Measurements from ENCODE around the gene LTB4R.
A peak's percentile ranks its signal among the peaks of the same experiment; 100 is the strongest.

LTB4R gene

GRCh38 chr14:24355009-24355408 is 43.7 kb downstream of the LTB4R start:
- no peaks in the 10 kb centered on the region for H3K4me1 ChIP-seq (ENCODE audit: insufficient read depth, low read length)
- peaks cover 0 to 9% of the 10 kb centered on the region in 2 donors for H3K27me3 ChIP-seq (ENCODE audit: control insufficient read depth in 1 of 2, insufficient read depth in 2 of 2, low read length in 2 of 2)
- H3K9ac ChIP-seq (ENCODE audit: low read length) = no peak overlapping the region
- H3K27ac ChIP-seq (ENCODE audit: low read depth, low read length) = no peak overlapping the region
- no peak overlapping the region for H3K4me3 ChIP-seq (ENCODE audit: low read depth in 1 of 2, low read length in 2 of 2)
- H3K9me3 ChIP-seq (ENCODE audit: low read length) = no peaks in the 10 kb centered on the region
- no peaks in the 10 kb centered on the region for H3K36me3 ChIP-seq (ENCODE audit: insufficient read depth, low read length)

GRCh38 chr14:24356208-24356607 is 44.9 kb downstream of the LTB4R start:
- Histone ChIP-seq H3K9me3 (ENCODE audit: low read length) (no peaks in the 10 kb centered on the region), H3K9ac (ENCODE audit: low read length) (no peak overlapping the region), H3K27me3 (ENCODE audit: control insufficient read depth in 1 of 2, insufficient read depth in 2 of 2, low read length in 2 of 2) (peaks cover 0 to 7% of the 10 kb centered on the region in 2 donors), H3K27ac (ENCODE audit: low read depth, low read length) (no peak overlapping the region), H3K36me3 (ENCODE audit: insufficient read depth, low read length) (no peaks in the 10 kb centered on the region), H3K4me3 (ENCODE audit: low read depth in 1 of 2, low read length in 2 of 2) (no peak overlapping the region), H3K4me1 (ENCODE audit: insufficient read depth, low read length) (no peaks in the 10 kb centered on the region)

GRCh38 chr14:24360281-24360680 is 49.0 kb downstream of the LTB4R start:
- no peaks in the 10 kb centered on the region for H3K36me3 ChIP-seq (ENCODE audit: insufficient read depth, low read length)
- no peaks in the 10 kb centered on the region for H3K9me3 ChIP-seq (ENCODE audit: low read length)
- H3K27me3 ChIP-seq (ENCODE audit: control insufficient read depth in 1 of 2, insufficient read depth in 2 of 2, low read length in 2 of 2) = no peaks in the 10 kb centered on the region
- H3K4me3 ChIP-seq (ENCODE audit: low read depth in 1 of 2, low read length in 2 of 2) = no peak overlapping the region
- H3K9ac ChIP-seq (ENCODE audit: low read length) = no peak overlapping the region
- H3K27ac ChIP-seq (ENCODE audit: low read depth, low read length) = no peak overlapping the region
- peaks cover 3% of the 10 kb centered on the region for H3K4me1 ChIP-seq (ENCODE audit: insufficient read depth, low read length)

- H3K27me3 ChIP-seq (ENCODE audit: control insufficient read depth in 1 of 2, insufficient read depth in 2 of 2, low read length in 2 of 2) = no peaks in the 10 kb centered on the region
- H3K36me3 ChIP-seq (ENCODE audit: insufficient read depth, low read length) = no peaks in the 10 kb centered on the region
- no peak overlapping the region for H3K27ac ChIP-seq (ENCODE audit: low read depth, low read length)
- H3K9ac ChIP-seq (ENCODE audit: low read length) = no peak overlapping the region
- H3K4me3 ChIP-seq (ENCODE audit: low read depth in 1 of 2, low read length in 2 of 2) = no peak overlapping the region
- peaks cover 13% of the 10 kb centered on the region for H3K4me1 ChIP-seq (ENCODE audit: insufficient read depth, low read length)
- no peaks in the 10 kb centered on the region for H3K9me3 ChIP-seq (ENCODE audit: low read length)
Measured at GRCh38 chr14:24361326-24361725, 50.0 kb downstream of the LTB4R start.

- no peaks in the 10 kb centered on the region for H3K27me3 ChIP-seq (ENCODE audit: control insufficient read depth in 1 of 2, insufficient read depth in 2 of 2, low read length in 2 of 2)
- H3K9me3 ChIP-seq (ENCODE audit: low read length) = no peaks in the 10 kb centered on the region
- no peak overlapping the region for H3K27ac ChIP-seq (ENCODE audit: low read depth, low read length)
- H3K36me3 ChIP-seq (ENCODE audit: insufficient read depth, low read length) = no peaks in the 10 kb centered on the region
- H3K9ac ChIP-seq (ENCODE audit: low read length) = no peak overlapping the region
- H3K4me3 ChIP-seq (ENCODE audit: low read depth in 1 of 2, low read length in 2 of 2) = no peak overlapping the region
- H3K4me1 ChIP-seq (ENCODE audit: insufficient read depth, low read length) = peaks cover 21% of the 10 kb centered on the region
Measured at GRCh38 chr14:24362241-24362960, 51.1 kb downstream of the LTB4R start.

- Histone ChIP-seq H3K9ac (ENCODE audit: low read length) (no peak overlapping the region), H3K4me1 (ENCODE audit: insufficient read depth, low read length) (peaks cover 24% of the 10 kb centered on the region), H3K4me3 (ENCODE audit: low read depth in 1 of 2, low read length in 2 of 2) (no peak overlapping the region), H3K27me3 (ENCODE audit: control insufficient read depth in 1 of 2, insufficient read depth in 2 of 2, low read length in 2 of 2) (no peaks in the 10 kb centered on the region), H3K9me3 (ENCODE audit: low read length) (no peaks in the 10 kb centered on the region), H3K36me3 (ENCODE audit: insufficient read depth, low read length) (no peaks in the 10 kb centered on the region), H3K27ac (ENCODE audit: low read depth, low read length) (no peak overlapping the region)
Measured at GRCh38 chr14:24363401-24363800, 52.1 kb downstream of the LTB4R start.

GRCh38 chr14:24364841-24365240 is 53.5 kb downstream of the LTB4R start:
- Histone ChIP-seq H3K36me3 (ENCODE audit: insufficient read depth, low read length) (no peaks in the 10 kb centered on the region), H3K9ac (ENCODE audit: low read length) (no peak overlapping the region), H3K9me3 (ENCODE audit: low read length) (no peaks in the 10 kb centered on the region), H3K27me3 (ENCODE audit: control insufficient read depth in 1 of 2, insufficient read depth in 2 of 2, low read length in 2 of 2) (no peaks in the 10 kb centered on the region), H3K4me3 (ENCODE audit: low read depth in 1 of 2, low read length in 2 of 2) (no peak overlapping the region), H3K4me1 (ENCODE audit: insufficient read depth, low read length) (peaks cover 24% of the 10 kb centered on the region), H3K27ac (ENCODE audit: low read depth, low read length) (peak overlapping the region; percentile 99)

- Histone ChIP-seq H3K27me3 (ENCODE audit: control insufficient read depth in 1 of 2, insufficient read depth in 2 of 2, low read length in 2 of 2) (no peaks in the 10 kb centered on the region), H3K9me3 (ENCODE audit: low read length) (no peaks in the 10 kb centered on the region), H3K4me1 (ENCODE audit: insufficient read depth, low read length) (peaks cover 24% of the 10 kb centered on the region), H3K27ac (ENCODE audit: low read depth, low read length) (peak overlapping the region; percentile 99), H3K9ac (ENCODE audit: low read length) (peak overlapping the region; percentile 95), H3K4me3 (ENCODE audit: low read depth in 1 of 2, low read length in 2 of 2) (peak overlapping the region in 1 of 2 donors; percentile 84), H3K36me3 (ENCODE audit: insufficient read depth, low read length) (no peaks in the 10 kb centered on the region)
Measured at GRCh38 chr14:24365600-24366412, 54.5 kb downstream of the LTB4R start.

- no peaks in the 10 kb centered on the region for H3K27me3 ChIP-seq (ENCODE audit: control insufficient read depth in 1 of 2, insufficient read depth in 2 of 2, low read length in 2 of 2)
- H3K4me3 ChIP-seq (ENCODE audit: low read depth in 1 of 2, low read length in 2 of 2) = peak overlapping the region; percentile 70 to 84
- H3K36me3 ChIP-seq (ENCODE audit: insufficient read depth, low read length) = no peaks in the 10 kb centered on the region
- peaks cover 24% of the 10 kb centered on the region for H3K4me1 ChIP-seq (ENCODE audit: insufficient read depth, low read length)
- H3K27ac ChIP-seq (ENCODE audit: low read depth, low read length) = peak overlapping the region; percentile 99
- H3K9me3 ChIP-seq (ENCODE audit: low read length) = no peaks in the 10 kb centered on the region
- peak overlapping the region; percentile 95 for H3K9ac ChIP-seq (ENCODE audit: low read length)
Measured at GRCh38 chr14:24366413-24366720, 55.1 kb downstream of the LTB4R start.

GRCh38 chr14:24366721-24367513 is 55.6 kb downstream of the LTB4R start:
- peaks cover 24% of the 10 kb centered on the region for H3K4me1 ChIP-seq (ENCODE audit: insufficient read depth, low read length)
- peak overlapping the region; percentile 99 for H3K27ac ChIP-seq (ENCODE audit: low read depth, low read length)
- no peaks in the 10 kb centered on the region for H3K27me3 ChIP-seq (ENCODE audit: control insufficient read depth in 1 of 2, insufficient read depth in 2 of 2, low read length in 2 of 2)
- peak overlapping the region; percentile 70 to 84 for H3K4me3 ChIP-seq (ENCODE audit: low read depth in 1 of 2, low read length in 2 of 2)
- peak overlapping the region; percentile 95 for H3K9ac ChIP-seq (ENCODE audit: low read length)
- H3K36me3 ChIP-seq (ENCODE audit: insufficient read depth, low read length) = no peaks in the 10 kb centered on the region
- no peaks in the 10 kb centered on the region for H3K9me3 ChIP-seq (ENCODE audit: low read length)

Data from muscle layer of colon (tissue), 2 donors.